Fibroblast of lung (primary cell): ENCODE measurements around the gene TM9SF2. TPM values are rescaled to one million over a fixed set of nuclear protein-coding genes. Genes with fewer than 3 reads are reported as not detected.
A peak's percentile ranks its signal among the peaks of the same experiment; 100 is the strongest.

ENCODE experiments used
- DNase-seq, 2 donors: peaks; one replicate each; pipeline versions ENCODE4 v3.0.0 to v3.0.0-alpha.2; 2010; ENCODE audit warnings: low read depth in 2 of 2
- H2AFZ ChIP-seq: 2 replicates; pipeline ENCODE4 v1.5.1; 2012; ENCODE audit warnings: low read length, control low read depth, inconsistent platforms
- H3K27ac ChIP-seq: 2 replicates; pipeline ENCODE4 v1.5.1; 2011; ENCODE audit warnings: low read length, control low read depth; ENCODE audit not compliant: insufficient read depth
- H3K27me3 ChIP-seq: 2 replicates; pipeline ENCODE4 v1.5.1; 2011; ENCODE audit warnings: mild to moderate bottlenecking, low read length; ENCODE audit not compliant: control insufficient read depth, insufficient read depth
- H3K36me3 ChIP-seq: 2 replicates; pipeline ENCODE4 v1.5.1; 2011; ENCODE audit warnings: low read length; ENCODE audit not compliant: control insufficient read depth, insufficient read depth
- H3K4me1 ChIP-seq: 2 replicates; pipeline ENCODE4 v1.5.1; 2011; ENCODE audit warnings: low read length; ENCODE audit not compliant: control insufficient read depth, insufficient read depth; ENCODE audit errors: extremely low read depth
- H3K4me2 ChIP-seq: 2 replicates; pipeline ENCODE4 v1.5.1; 2011; ENCODE audit warnings: low read length, control low read depth; ENCODE audit not compliant: insufficient read depth; ENCODE audit errors: extremely low read depth
- H3K4me3 ChIP-seq, 4 experiments: fragments of 200-600 bp in 1 of 4; sonication (generic) in 1 of 4; replicated peaks in 1 of 4; 2 replicates each; pipeline ENCODE4 v1.5.1; 2011 to 2016; ENCODE audit warnings: low read length in 4 of 4, low read depth in 3 of 4, mild to moderate bottlenecking in 3 of 4, control low read depth in 2 of 4, inconsistent platforms in 1 of 4, mixed read lengths in 1 of 4; ENCODE audit not compliant: insufficient read depth in 1 of 4; ENCODE audit errors: control extremely low read depth in 1 of 4
- H3K79me2 ChIP-seq: 2 replicates; pipeline ENCODE4 v1.5.1; 2012; ENCODE audit warnings: mild to moderate bottlenecking, low read length, inconsistent platforms; ENCODE audit not compliant: control insufficient read depth, insufficient read depth
- H3K9ac ChIP-seq: 2 replicates; pipeline ENCODE4 v1.5.1; 2011; ENCODE audit warnings: mild to moderate bottlenecking, low read length, control low read depth; ENCODE audit not compliant: insufficient read depth
- H3K9me3 ChIP-seq: 2 replicates; pipeline ENCODE4 v1.5.1; 2012; ENCODE audit warnings: low read depth, low read length; ENCODE audit not compliant: control insufficient read depth, insufficient read depth
- H4K20me1 ChIP-seq: 2 replicates; pipeline ENCODE4 v1.5.1; 2011; ENCODE audit warnings: low read length; ENCODE audit not compliant: control insufficient read depth, insufficient read depth; ENCODE audit errors: extremely low read depth
- CTCF ChIP-seq, 2 donors: IDR thresholded peaks in 1 of 2; conservative IDR thresholded peaks in 1 of 2; 1 replicate in 1 of 2; 2 replicates in 1 of 2; pipeline ENCODE4 v1.5.1; 2011 to 2012; ENCODE audit warnings: low read length in 2 of 2, control low read depth in 1 of 2, inconsistent platforms in 1 of 2, low read depth in 1 of 2, mild to moderate bottlenecking in 1 of 2
- EZH2 ChIP-seq: IDR thresholded peaks from 2 replicates; pipeline ENCODE4 v1.5.1; 2012; ENCODE audit warnings: low read length, control low read depth, mild to moderate bottlenecking; ENCODE audit errors: missing control alignments
- polyA plus RNA-seq, 2 donors: library from polyadenylated mRNA; depleted of rRNA in 1 of 2; stranded (reverse) in 1 of 2; unstranded in 1 of 2; fragments of >200 nt; gene quantifications; 2 replicates each; pipeline ENCODE4 v1.2.1, GENCODE V29; 2011 to 2012; ENCODE audit warnings: missing spikeins in 1 of 2
- total RNA-seq: library from RNA; depleted of rRNA; stranded (reverse); fragments of >200 nt; gene quantifications from 2 replicates; pipeline ENCODE4 v1.2.1, GENCODE V29; 2014

The TM9SF2 gene
- total and polyA plus RNA-seq, 2 donors (not counting 1 experiment from before 2014, with no cell fraction given), result 109 to 149 TPM

- H3K27me3 ChIP-seq, result no peaks in the 10 kb centered on the region
- H3K4me2 ChIP-seq, result peak overlapping the region; percentile 64
- DNase-seq, result peak in 1 of 2 donors; percentile 13
- H3K27ac ChIP-seq, result no peak overlapping the region
- no peaks in the 10 kb centered on the region for H4K20me1 ChIP-seq
- TF ChIP-seq CTCF (conservative IDR thresholded peaks at IDR 0.05 in 1 of 2, IDR thresholded peaks at IDR 0.05 in 1 of 2; ENCODE audit: low read depth in 1 of 2, low read length in 2 of 2) (peak; percentile 12 to 14), EZH2 (no peak)
- H3K4me1 ChIP-seq, result no peaks in the 10 kb centered on the region
- H3K9me3 ChIP-seq, result no peaks in the 10 kb centered on the region
- H3K36me3 ChIP-seq, result no peaks in the 10 kb centered on the region
- no peaks in the 10 kb centered on the region for H3K79me2 ChIP-seq
- H3K9ac ChIP-seq, result no peak overlapping the region
- H2AFZ ChIP-seq, result peak overlapping the region; percentile 87
- peak overlapping the region; percentile 31 to 61 (median 52) for H3K4me3 ChIP-seq
Measured at GRCh38 chr13:99605420-99606323, 104.4 kb downstream of the TM9SF2 start.

- Histone ChIP-seq H3K4me1 (no peaks in the 10 kb centered on the region), H2AFZ (peak within 1 kb of the TSS; percentile 92), H3K4me2 (peak within 1 kb of the TSS; percentile 83), H3K27ac (no peak within 1 kb of the TSS), H3K9ac (peak within 1 kb of the TSS; percentile 58), H3K36me3 (no peaks in the 10 kb centered on the region), H3K27me3 (no peaks in the 10 kb centered on the region), H3K79me2 (no peaks in the 10 kb centered on the region), H3K4me3 (peak within 1 kb of the TSS; percentile 56 to 85 (median 78)), H3K9me3 (no peaks in the 10 kb centered on the region), H4K20me1 (no peaks in the 10 kb centered on the region)
- DNase-seq, result peak; percentile 77 to 80
- TF ChIP-seq CTCF (conservative IDR thresholded peaks at IDR 0.05 in 1 of 2, IDR thresholded peaks at IDR 0.05 in 1 of 2; ENCODE audit: low read depth in 1 of 2, low read length in 2 of 2) (no peak), EZH2 (no peak)
Measured at GRCh38 chr13:99606324-99607066, 105.2 kb downstream of the TM9SF2 start, which contains the start of gene CLYBL. Gene CLYBL, plus strand, starts transcription at chr13:99606690.

- TF ChIP-seq CTCF (conservative IDR thresholded peaks at IDR 0.05 in 1 of 2, IDR thresholded peaks at IDR 0.05 in 1 of 2; ENCODE audit: low read depth in 1 of 2, low read length in 2 of 2), result no peak
- TF ChIP-seq EZH2, result no peak
- Histone ChIP-seq H3K9ac (no peak overlapping the region), H3K4me3 (no peak overlapping the region), H3K4me1 (no peaks in the 10 kb centered on the region), H3K9me3 (no peaks in the 10 kb centered on the region), H3K4me2 (no peak overlapping the region), H3K27me3 (no peaks in the 10 kb centered on the region), H3K27ac (no peak overlapping the region), H2AFZ (no peak overlapping the region), H3K36me3 (no peaks in the 10 kb centered on the region), H3K79me2 (no peaks in the 10 kb centered on the region), H4K20me1 (no peaks in the 10 kb centered on the region)
- no peak for DNase-seq
Measured at GRCh38 chr13:99608345-99608744, 107.1 kb downstream of the TM9SF2 start.
